NCI-H1694 treated with DMSO at 0.1 percent for 48 hours (cell line): ENCODE results near the gene SLCO2B1.
"Not testable (repeated sequence)": the region's sequence is repeated elsewhere in the genome, so short reads cannot be mapped to it uniquely, and the experiment has no call there.

ENCODE experiments used
- DNase-seq: peaks from one replicate; lab custom pipeline; 2025; lab: John Stamatoyannopoulos, UW

SLCO2B1 gene, protein sequence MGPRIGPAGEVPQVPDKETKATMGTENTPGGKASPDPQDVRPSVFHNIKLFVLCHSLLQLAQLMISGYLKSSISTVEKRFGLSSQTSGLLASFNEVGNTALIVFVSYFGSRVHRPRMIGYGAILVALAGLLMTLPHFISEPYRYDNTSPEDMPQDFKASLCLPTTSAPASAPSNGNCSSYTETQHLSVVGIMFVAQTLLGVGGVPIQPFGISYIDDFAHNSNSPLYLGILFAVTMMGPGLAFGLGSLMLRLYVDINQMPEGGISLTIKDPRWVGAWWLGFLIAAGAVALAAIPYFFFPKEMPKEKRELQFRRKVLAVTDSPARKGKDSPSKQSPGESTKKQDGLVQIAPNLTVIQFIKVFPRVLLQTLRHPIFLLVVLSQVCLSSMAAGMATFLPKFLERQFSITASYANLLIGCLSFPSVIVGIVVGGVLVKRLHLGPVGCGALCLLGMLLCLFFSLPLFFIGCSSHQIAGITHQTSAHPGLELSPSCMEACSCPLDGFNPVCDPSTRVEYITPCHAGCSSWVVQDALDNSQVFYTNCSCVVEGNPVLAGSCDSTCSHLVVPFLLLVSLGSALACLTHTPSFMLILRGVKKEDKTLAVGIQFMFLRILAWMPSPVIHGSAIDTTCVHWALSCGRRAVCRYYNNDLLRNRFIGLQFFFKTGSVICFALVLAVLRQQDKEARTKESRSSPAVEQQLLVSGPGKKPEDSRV

DNA sequence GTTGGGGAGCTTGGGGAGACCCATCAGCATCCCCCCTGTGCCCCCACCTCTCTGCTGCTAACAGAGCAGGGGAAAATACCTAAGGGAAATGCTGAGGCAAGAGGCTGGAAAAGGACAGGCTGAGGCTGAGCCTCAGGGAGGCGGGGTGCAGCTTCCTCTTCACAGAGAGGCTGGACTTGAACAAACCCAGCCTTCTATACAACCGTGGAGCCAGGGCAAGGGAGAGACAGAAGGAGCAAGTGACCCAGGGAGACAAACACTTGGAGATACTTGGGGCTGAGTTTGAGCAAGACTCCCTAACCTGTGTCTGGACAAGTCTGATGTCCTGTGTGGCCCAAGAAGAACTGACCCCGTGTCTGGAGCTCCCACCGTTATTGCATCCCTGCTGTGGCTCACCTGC lies at the start of gene SLCO2B1:
Gene SLCO2B1 (plus strand): TSS at position 229 of the 400 bp plus-strand sequence. CDS start 275 bp downstream, outside the sequence.
- DNase-seq: no peak

DNA sequence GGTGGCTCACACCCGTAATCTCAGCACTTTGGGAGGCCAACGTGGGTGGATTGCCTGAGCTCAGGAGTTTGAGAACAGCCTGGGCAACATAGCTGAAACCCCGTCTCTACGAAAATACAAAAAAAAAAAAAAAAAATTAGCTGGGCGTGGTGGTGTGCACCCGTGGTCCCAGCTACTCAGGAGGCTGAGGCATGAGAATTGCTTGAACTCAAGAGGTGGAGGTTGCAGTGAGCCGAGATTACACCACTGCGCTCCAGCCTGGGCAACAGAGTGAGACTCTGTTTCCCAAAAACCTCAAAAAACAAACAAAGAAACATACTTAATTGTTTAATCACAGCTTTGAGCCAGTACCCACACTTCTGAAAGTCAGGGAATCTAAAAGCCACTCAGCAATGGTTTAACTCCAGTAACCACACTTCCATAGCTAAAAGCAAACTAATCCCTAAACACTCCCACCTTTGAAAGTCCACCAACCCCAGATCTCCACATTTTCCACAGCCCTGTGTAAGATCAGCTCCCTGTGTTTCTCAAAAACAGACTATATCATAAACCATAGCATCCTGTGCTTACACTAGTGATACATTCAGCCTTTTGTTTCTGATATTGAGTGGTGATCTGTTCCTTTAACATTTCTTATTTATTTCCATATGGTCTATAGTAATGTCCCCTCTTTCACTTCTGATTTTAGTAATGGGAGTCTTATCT lies 49.3 kb upstream of the SLCO2B1 start:
- no peak for DNase-seq

DNA sequence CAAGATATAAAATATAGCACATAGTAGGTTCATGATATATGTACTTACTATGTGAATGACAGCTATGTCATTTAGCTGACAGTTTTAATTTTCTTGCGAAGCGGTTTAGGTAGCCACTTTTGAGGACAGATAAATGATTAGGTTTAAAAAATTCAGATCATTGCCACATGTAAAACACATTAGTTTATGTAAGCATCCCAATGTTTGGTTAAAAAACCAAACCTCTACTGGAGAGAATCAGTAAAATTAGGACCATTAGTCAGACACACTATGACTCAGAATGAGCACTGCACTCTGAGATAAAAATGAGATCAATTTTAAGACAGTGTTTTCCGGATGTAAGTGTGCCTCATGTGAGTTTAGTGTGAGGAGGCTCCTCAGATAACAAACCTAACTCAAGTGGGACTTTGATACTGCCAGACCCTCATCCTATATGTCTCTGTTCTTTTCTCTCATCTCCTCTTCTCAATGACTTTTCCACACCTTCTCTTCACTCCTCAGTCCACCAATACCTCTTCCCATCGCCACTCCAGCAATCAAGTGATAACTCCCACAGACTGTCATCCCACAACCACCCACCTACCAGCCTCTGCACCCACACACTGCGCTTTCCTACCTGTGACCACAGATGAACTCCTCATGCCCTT lies 47.4 kb upstream of the SLCO2B1 start:
- no peak for DNase-seq

DNA sequence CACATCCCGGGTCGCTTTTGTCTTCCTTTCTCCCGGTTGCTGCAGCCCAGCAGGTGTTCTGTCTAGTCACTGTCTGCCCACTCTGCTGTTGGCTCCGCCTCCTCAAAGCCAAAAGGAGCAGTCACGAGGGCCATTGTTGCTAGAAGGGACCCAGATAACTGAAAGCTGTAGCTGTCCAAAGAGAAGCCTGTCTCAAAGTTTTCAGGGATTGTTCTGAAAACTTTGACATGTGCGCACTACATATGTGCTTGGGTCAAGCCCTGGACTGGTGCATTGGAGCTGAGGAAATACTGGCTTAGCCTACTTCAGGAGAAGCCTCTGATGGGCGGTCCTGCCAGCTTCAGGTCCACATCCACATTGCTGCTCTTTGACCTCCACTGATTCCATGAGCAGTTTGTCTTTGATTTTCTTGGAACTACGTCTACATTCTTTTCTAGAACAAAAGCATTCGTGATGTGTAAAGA lies 45.4 kb upstream of the SLCO2B1 start:
- DNase-seq: no peak

DNA sequence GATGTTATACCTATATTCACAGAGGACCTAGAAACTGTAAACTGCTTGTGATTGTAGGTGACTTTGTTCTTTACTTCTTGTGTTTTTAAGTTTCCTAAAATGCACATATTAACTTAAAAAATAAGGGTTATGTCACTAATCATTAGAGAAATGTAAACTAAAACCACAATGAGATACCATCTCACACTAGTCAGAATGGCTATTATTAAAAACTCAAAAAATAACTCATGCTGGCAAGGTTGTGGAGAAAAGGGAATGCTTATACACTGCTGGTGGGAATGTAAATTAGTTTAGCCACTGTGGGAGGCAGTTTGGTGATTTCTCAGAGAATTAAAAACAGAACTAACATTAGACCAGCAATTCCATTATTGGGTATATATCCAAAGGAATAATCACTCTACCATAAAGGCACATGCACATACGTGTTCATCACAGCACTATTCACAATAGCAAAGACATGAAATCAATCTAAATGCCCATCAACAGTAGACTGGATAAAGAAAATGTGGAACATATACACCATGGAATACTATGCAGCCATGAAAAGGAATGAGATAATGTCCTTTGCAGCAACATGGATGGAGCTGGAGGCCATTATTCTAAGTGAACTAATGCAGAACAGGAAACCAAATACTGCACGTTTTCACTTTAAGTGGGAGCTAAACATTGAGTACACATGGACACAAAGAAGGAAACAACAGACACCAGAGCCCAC lies 44.8 kb upstream of the SLCO2B1 start:
- not testable (repeated sequence) for DNase-seq

DNA sequence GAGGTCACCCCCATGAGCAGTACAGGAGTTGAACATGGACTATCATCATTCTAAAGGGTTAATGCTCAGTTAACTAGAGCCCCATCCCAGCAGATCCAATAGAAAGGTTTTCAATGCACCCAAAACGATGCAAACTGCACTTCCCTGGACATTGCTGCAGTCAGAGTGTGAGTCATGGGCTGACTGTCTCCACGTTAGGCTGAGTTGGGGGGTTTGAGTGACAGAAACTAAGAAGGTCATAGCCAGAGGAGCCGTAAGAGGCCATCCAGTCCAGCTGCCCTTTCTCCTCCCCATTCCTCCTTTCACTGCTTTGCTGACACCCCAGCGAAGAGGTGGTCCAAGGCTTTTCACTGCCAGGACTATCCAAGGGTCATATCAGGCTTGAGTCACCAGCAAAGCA lies 43.7 kb upstream of the SLCO2B1 start:
- DNase-seq: no peak

DNA sequence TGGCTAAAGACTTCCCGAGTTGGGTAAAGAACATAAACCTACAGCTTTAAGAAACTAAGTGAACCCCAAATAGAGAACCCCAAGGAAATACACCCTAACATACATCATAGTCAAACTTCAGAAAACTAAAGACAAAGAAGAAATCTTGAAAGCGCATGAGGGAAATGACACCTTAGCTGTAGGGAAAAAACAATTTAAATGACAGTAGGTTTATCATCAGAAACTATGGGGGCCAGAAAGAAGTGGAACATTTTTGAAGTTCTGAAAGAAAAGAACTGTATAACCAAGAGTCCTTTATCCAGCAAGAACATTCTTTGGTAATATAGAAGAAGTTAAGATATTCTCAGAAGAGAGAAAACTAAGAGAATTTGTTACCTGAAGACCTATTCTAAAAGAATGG lies 38.7 kb upstream of the SLCO2B1 start:
- DNase-seq: no peak

DNA sequence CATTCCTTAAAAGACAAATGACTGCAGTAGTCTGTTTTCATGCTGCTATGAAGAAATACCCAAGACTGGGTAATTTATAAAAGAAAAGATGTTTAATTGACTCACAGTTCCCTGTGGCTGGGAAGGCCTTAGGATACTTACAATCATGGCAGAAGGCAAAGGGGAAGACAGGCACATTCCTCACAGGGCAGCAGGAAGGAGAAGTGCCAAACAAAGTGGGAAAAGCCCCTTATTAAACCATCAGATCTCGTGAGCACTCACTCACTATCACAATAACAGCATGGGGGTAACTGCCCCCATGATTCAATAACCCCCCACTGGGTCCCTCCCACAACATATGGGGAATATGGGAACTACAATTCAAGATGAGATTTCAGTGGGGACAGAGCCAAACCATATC lies 37.9 kb upstream of the SLCO2B1 start:
- DNase-seq: no peak

DNA sequence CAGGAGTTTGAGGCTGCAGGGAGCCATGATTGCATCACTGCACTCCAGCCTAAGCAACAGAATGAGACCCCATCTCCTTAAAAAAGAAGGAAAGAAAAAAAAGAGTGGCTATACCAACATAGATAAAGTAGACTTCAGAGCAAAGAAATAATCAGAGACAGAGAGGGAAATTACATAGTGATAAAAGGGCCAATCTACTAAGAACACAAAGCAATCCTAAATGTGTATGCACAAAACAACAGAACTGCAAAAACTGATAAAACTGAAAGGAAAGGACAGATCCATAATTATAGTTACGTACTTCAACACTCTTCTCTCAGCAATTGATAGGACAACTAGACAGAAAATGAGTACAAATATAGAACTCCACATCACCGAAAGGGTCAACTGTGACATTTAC lies 36.4 kb upstream of the SLCO2B1 start:
- DNase-seq: no peak

DNA sequence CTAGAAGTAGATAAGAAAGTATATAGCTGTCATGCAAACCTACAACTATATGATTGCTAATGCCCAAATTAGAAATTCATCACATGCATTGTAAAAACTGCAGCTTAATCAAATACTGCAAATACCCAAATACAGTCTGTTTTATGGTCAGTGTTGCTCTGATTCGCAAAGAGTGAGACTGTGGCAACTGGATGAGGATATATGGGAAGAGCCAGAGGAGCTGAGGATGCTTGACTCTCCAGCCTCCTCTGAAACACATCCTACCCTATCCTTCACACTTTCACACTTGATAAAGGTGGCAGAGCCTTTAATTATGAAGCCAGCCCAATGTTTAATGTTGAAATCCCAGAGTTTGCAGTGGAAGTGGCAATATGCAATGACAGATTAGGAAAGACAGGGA lies 32.3 kb upstream of the SLCO2B1 start:
- DNase-seq: no peak

DNA sequence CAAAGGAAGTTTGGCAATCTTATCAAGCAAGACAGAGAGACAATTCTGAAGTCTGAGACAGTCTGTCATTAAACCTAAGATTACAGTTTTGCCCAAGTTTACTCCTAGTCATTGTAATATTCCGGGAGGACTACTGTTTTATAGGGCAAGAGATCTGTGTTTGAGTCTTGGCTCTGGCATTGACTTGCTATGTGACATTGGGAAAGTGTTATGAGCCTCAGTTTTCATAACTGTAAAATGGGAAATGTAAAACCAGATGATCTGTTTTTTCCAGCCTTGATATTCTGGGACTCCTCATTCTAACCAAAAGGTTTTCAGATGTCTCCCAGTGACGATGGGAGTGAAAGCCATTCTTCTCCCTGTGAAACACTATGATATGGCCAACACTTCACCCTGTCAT lies 24.3 kb upstream of the SLCO2B1 start:
- no peak for DNase-seq

DNA sequence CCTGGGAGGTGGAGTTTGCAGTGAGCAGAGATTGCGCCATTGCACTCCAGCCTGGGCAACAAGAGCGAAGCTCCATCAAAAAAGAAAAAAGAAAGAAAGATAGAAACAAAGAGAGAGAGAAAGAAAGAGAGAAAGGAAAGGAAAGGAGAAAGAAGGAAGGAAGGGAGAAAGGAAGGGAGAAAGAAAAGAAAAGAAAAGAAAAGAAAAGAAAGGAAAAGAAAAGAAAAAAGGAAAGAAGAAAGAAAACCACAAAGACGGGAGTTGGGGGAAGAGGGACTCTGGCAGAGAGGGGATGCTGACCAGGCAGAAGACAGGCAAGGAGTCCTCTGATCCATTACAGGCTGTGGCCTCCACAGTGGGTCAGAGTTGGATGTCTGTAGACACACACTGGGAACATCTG lies 18.8 kb upstream of the SLCO2B1 start:
- no peak for DNase-seq

DNA sequence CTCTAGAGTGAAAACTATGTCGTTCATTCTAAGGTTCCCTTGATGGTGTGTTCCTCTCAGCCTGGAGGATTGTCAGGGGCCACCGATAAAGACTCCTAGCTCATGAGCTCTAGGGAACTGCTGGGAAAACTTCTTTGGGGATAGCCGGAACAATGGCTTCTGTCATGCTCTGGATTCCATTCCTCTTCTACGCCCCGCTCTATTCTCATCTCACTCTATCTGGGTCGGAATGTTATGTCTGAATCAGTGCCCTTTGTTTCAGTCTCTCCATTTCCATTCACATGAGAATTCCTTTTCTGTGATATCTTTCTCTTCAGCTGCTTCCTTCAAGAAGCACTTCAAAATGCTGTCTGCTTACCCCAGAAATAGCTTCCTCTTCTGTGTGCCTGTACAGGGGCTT lies 16.9 kb upstream of the SLCO2B1 start:
- no peak for DNase-seq

DNA sequence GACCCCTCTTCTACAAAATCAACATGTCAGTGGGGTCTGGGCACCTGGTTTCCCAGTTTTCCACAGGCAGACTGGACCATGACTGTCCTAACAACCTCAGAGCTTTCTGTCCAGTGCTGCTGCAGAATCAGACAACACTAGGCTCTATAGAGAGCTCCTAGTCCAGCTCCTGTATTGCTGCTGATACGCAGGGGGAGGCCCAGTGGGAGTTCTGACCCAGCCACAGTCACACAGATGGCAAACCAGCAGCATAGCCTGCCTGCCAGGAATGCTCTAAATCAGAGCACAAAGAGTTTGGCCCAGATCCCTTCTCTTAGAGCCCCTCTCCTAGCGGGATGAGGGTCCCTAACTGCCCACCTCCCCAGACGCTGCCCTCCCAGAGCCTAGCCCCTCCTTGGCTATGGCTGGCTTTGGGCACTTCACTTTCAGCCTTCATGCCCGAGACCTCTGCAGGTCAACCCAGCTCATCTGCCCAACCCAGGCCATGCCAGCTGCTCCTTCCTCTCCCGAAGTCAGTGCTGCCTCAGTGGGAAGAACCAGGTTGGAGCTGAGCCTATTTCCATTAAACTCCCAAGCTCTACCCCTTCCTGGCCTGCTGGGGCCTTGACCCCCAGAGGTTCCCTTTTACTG lies 15.8 kb upstream of the SLCO2B1 start:
- no peak for DNase-seq

DNA sequence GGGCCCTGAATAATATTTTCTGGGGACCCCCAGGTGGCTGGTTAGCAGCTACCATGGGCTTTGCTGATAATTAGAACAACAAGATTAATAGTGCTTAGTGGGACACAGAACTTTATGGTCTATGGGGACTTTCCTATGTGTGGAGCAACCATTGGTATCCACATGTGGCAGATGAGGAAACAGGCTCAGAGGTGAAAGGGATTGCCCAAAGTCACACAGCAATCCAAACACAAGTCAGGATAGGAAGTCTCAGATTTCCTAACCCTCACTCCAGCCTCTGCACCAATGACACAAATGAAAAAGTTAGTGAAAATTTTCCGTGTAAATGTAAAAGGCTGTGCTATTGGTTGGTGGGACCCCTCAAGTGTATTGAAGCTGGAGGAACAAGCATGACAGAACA lies 15.3 kb upstream of the SLCO2B1 start:
- DNase-seq: no peak

DNA sequence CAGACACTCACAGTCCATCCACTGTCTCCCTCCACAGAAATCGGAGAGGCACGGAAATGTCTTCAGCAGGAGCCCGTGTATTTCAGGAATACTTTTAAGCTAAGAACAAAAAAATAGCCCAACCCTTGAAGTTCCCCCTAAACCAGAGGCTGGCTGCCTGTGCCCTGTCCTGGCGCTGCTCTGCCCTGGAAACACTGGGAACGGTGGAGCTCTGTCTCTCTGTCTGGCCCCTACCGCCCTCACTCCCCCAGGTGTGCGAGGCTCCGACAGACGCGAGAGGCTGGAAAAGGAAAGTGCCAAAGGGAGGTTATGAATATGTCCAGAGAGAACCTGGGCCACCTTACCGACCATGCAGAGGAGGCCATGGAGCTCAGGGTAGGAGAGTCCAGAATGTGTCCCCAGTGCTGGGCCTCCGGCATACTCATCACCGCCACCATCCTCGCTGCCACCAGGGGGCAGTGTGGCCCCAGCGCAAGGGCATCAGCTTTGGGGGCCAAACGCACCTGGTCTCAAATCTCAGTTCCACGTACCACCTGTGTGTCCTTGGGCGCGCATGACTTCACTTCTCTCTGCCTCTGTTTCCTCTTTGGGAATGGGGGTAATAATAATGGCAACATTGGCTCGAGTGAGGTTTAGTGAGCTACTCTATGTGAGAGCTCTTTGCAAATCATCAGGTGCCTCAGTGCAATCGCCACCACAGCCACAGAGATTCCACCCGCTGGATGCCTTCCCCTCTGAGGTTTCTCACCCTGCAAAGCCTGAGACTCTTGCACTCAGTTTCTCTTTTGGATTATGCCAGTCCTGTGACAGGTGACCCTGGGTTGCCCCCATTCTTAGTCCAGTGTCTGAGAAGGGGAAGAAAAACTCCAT lies 10.4 kb upstream of the SLCO2B1 start:
- no peak for DNase-seq

DNA sequence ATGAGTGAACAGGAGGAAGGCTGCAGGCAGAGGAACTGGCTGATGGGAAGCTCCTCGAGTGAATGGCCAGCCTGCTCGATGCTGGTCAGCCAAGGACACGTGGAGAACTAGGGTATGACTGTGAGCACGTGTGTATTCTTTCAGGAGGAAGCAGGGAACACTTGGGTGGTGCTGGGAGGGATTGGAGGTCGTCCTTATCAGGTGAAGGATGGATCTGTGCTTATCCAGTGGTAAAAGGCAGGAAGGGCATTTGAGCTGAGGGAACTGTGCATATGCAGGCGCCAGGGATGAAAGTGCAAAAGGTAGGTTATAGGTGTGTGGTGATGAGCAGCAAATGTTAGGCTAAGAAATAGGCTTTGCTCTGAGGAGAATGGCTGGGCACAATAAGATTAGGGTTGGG lies 9.7 kb upstream of the SLCO2B1 start:
- no peak for DNase-seq

DNA sequence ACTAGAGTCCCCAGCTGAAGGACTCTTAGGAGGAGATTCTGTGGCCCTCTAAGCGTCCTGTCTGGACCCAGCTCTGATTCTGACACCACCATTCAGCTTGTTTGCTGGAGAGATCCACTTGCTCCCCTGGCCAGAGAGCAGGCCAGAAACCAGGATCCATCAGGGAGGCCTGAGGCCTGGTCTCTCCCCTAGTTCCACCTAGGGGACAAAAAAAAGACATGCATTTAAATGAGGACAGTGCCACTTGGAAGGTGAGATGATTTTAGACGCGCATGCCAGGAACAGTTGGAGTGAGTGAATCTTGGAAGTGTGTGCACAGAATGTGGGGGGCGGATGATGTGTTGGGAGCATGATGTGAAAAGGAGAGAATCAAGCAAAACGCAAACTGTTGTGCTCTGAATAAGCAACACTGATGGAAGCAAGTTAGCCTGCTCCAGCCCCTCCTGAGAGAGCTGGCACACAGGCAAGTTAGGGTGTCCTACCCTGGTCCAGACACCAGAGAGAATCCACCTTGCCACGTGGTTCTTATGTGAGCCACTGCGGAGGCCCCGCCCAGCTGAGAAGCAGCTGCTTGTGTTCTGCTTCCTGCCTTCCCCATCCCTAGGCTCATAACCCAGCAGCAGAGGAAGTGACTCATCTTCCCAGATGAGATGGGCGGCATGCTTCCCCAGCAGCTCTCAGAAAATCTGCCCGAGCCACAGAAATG lies 8.0 kb upstream of the SLCO2B1 start:
- DNase-seq: no peak

DNA sequence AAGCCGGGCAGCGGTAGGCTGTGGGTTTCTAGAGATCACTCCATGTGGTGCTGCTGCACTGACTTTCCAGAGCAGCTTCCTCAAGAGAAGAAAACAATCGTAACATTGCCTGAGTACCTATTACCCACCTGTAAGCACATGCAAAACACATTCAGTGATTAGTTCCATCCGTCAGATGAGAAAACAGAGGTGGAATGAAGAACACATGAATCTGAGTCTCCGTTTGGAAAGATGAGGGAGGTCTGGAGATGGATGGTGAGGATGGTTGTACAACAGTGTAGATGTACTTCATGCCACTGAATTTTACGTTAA lies 7.5 kb upstream of the SLCO2B1 start:
- no peak for DNase-seq

DNA sequence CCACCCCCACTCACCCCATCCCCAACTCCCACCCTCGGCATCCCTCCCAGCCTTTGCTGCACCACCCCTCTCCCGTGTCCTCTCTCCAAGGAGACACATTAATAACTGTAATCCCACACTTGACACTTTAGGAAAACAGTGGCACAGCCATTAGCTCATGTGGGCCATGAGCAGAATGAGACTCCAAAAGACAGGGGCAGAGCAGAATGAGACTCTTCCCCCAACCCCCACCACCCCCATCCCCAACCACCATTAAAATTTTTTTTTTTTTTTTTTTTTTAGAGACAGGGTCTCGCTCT lies 6.2 kb upstream of the SLCO2B1 start:
- DNase-seq: no peak
